NCI-H1105 treated with DMSO at 0.1 percent for 48 hours (cell line): ENCODE data around the gene ARFGAP3.
"Not testable (repeated sequence)": the region's sequence is repeated elsewhere in the genome, so short reads cannot be mapped to it uniquely, and the experiment has no call there.

Experiments used
- DNase-seq: peaks from one replicate; lab custom pipeline; 2025; lab: John Stamatoyannopoulos, UW

The ARFGAP3 gene

GRCh38 chr22:42768385-42769035, 88.6 kb downstream of the ARFGAP3 start:
- no peak for DNase-seq

GRCh38 chr22:42766860-42767259, 90.2 kb downstream of the ARFGAP3 start:
- no peak for DNase-seq

GRCh38 chr22:42764895-42765363, 92.1 kb downstream of the ARFGAP3 start:
- DNase-seq: no peak

- DNase-seq: no peak
Observed at GRCh38 chr22:42763965-42764480, 93.0 kb downstream of the ARFGAP3 start.

GRCh38 chr22:42760806-42761565, 96.1 kb downstream of the ARFGAP3 start:
- no peak for DNase-seq

GRCh38 chr22:42758931-42759629, 98.0 kb downstream of the ARFGAP3 start:
- DNase-seq: no peak

- DNase-seq: not testable (repeated sequence)
Observed at GRCh38 chr22:42755553-42755952, 101.5 kb downstream of the ARFGAP3 start.

- not testable (repeated sequence) for DNase-seq
Observed at GRCh38 chr22:42755121-42755520, 102.0 kb downstream of the ARFGAP3 start.

- DNase-seq: no peak
Observed at GRCh38 chr22:42754658-42755057, 102.4 kb downstream of the ARFGAP3 start.

- DNase-seq: no peak
Observed at GRCh38 chr22:42752912-42753311, 104.2 kb downstream of the ARFGAP3 start.

GRCh38 chr22:42752230-42752746, 104.8 kb downstream of the ARFGAP3 start:
- DNase-seq: no peak

GRCh38 chr22:42750421-42750820, 106.7 kb downstream of the ARFGAP3 start:
- not testable (repeated sequence) for DNase-seq

- no peak for DNase-seq
Observed at GRCh38 chr22:42747701-42748513, 109.2 kb downstream of the ARFGAP3 start.
